Endometrial microvascular endothelial cells (primary cell): ENCODE results near the gene TRAFD1. TPM values are rescaled to one million over a fixed set of nuclear protein-coding genes. Genes with fewer than 3 reads are reported as not detected.

Experiments used
- in situ Hi-C: cut with HindIII; loops from 2 replicates; pipeline ENCODE4 v1.10.0; 2017; ENCODE audit warnings: low sequenced_read_pairs, low pct_unique_long_range_greater_than_20kb; ENCODE audit errors: inconsistent ontology term
- total RNA-seq: library from RNA; depleted of rRNA; stranded (reverse); fragments of >200 nt; gene quantifications from one replicate; pipeline ENCODE4 v1.2.3, GENCODE V29; 2015; ENCODE audit errors: inconsistent ontology term

TRAFD1 gene
- total RNA-seq, 1 donor from 2014 or later, result 18.5 TPM

GRCh38 chr12:112191201-112191600 lies 65.8 kb downstream of the TRAFD1 start:
- in situ Hi-C loops, result no loop called here

GRCh38 chr12:112191840-112192321 lies 66.5 kb downstream of the TRAFD1 start:
- in situ Hi-C loops, result no loop called here

GRCh38 chr12:112192475-112192874 lies 67.1 kb downstream of the TRAFD1 start:
- in situ Hi-C loops, result no loop called here

- in situ Hi-C loops, result no loop called here
Measured at GRCh38 chr12:112194601-112195247, 69.4 kb downstream of the TRAFD1 start.

- in situ Hi-C loops, result no loop called here
Measured at GRCh38 chr12:112196196-112196875, 71.0 kb downstream of the TRAFD1 start.

- in situ Hi-C loops, result no loop called here
Measured at GRCh38 chr12:112198120-112198733, 72.9 kb downstream of the TRAFD1 start.

GRCh38 chr12:112199136-112199535 lies 73.8 kb downstream of the TRAFD1 start:
- in situ Hi-C loops, result no loop called here

Other genes with a start within 250 kb of the TRAFD1 start
- gene TMEM116, start 112.4 kb upstream of the TRAFD1 start, total RNA-seq, result 1.4 TPM
- gene ERP29, start 112.1 kb upstream of the TRAFD1 start, total RNA-seq, result 60.5 TPM
- 22.8 TPM for gene NAA25, start 16.8 kb upstream of the TRAFD1 start, total RNA-seq